Measurements from ENCODE around the gene PELI3. TPM values are rescaled to one million over a fixed set of nuclear protein-coding genes. Genes with fewer than 3 reads are reported as not detected.
"Not testable (repeated sequence)": the region's sequence is repeated elsewhere in the genome, so short reads cannot be mapped to it uniquely, and the experiment has no call there.

PELI3 gene
- total RNA-seq, 4 donors from 2014 or later, result 14.4 to 26.4 (median 20.4) TPM

DNA sequence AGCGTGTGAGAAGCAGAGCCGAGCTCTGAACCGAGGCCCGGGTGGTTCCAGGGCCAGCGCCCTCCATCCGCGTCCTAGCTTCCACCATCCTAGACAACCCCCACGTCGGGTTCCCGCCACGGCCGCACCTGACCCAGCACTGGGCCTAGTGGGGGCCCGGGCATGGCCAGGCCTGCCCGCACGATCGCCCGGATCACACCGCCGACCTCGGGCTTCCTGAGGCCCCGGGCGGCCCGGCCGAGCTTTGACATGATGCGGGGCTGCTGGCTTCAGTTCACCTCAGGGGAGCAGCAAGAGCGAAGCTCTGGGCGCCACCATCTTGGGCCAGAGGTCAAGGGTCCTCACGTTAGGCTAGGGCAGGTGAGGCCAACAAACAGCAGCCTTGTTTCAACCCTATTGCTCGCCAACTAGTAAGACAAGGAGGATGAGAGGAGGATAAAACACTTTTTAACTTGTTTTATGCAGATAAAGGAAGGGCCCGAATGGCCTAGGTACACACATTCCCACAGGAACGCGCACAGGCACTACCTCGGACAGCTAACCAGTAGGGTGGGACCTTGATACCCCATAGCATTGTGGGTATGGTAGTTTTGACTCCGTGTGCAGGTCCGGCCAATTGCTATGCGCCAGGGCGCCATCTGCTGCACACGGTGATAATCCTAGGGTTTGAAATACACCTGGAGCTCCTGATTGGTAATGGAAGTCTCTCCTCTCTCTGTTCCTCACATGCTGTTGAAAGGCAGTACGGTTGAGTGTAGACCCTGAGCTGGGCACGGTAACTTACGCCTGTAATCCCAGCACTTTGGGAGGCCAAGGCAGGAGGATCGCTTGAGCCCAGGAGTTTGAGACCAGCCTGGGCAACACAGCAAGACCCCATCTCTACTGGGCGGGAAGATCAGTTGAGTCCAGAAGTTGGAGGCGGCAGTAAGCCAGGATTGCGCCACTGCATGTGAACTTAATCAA, 27.9 kb upstream of the PELI3 start, which contains the start of gene MRPL11:
TSS of gene MRPL11 (minus strand) at position 345 of the 963 bp plus-strand sequence. CDS start at position 251, 94 bp downstream.
- WGBS, 2 donors, result 14 to 19% methylated on average over 20 to 29 of the region's 45 CpGs
- H3K4me1 ChIP-seq, result peaks cover 0 to 17% (median 6%) of the 10 kb centered on the region in 4 donors
- peak; percentile 78 to 93 for DNase-seq (ENCODE audit: low spot score in 2 of 2)
- H3K36me3 ChIP-seq, result peaks cover 0 to 33% (median 0%) of the 10 kb centered on the region in 3 donors
- H3K4me3 ChIP-seq, result peak within 1 kb of the TSS; percentile 45 to 87 (median 80)
- H3K9me3 ChIP-seq, result peaks cover 0 to 14% (median 0%) of the 10 kb centered on the region in 4 donors
- TF ChIP-seq, protein P1, sequence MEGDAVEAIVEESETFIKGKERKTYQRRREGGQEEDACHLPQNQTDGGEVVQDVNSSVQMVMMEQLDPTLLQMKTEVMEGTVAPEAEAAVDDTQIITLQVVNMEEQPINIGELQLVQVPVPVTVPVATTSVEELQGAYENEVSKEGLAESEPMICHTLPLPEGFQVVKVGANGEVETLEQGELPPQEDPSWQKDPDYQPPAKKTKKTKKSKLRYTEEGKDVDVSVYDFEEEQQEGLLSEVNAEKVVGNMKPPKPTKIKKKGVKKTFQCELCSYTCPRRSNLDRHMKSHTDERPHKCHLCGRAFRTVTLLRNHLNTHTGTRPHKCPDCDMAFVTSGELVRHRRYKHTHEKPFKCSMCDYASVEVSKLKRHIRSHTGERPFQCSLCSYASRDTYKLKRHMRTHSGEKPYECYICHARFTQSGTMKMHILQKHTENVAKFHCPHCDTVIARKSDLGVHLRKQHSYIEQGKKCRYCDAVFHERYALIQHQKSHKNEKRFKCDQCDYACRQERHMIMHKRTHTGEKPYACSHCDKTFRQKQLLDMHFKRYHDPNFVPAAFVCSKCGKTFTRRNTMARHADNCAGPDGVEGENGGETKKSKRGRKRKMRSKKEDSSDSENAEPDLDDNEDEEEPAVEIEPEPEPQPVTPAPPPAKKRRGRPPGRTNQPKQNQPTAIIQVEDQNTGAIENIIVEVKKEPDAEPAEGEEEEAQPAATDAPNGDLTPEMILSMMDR (IDR thresholded peaks at IDR 0.05), result peak; percentile 36 to 80 (median 61)
- TF ChIP-seq EP300 (IDR thresholded peaks at IDR 0.05) (peak in 1 of 2 donors; percentile 84), POLR2A (IDR thresholded peaks at IDR 0.05) (peak in 1 of 2 donors; percentile 24)
- H3K27me3 ChIP-seq, result no peaks in the 10 kb centered on the region
- H3K27ac ChIP-seq, result peak within 1 kb of the TSS; percentile 35 to 91 (median 82)

DNA sequence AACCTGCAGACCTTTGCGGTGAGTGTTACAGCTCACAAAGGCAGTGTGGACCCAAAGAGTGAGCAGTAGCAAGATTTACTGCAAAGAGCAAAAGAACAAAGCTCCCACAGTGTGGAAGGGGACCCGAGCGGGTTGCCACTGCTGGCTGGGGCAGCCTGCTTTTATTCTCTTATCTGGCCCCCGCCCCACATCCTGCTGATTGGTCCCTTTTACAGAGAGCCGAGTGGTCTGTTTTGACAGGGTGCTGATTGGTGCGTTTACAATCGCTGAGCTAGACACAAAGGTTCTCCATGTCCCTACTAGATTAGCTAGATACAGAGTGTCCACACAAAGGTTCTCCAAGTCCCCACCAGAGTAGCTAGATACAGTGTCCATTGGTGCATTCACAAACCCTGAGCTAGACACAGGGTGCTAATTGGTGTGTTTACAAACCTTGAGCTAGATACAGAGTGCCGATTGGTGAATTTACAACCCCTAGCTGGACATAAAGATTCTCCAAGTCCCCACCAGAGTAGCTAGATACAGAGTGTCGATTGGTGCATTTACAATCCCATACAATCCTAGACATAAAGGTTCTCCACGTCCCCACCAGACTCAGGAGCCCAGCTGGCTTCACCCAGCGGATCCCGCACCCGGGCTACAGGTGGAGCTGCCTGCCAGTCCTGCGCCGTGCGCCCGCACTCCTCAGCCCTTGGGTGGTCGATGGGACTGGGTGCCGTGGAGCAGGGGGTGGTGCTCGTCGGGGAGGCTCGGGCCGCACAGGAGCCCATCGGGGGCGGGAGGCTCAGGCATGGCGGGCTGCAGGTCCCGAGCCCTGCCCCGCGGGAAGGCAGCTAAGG, 26.4 kb upstream of the PELI3 start:
- not testable (repeated sequence) for H3K27me3 ChIP-seq; H3K27ac ChIP-seq; H3K4me3 ChIP-seq; DNase-seq (ENCODE audit: low spot score in 2 of 2)
- WGBS, 2 donors, result 82 to 83% methylated on average over 16 to 25 of the region's 29 CpGs
- peaks cover 0 to 17% (median 6%) of the 10 kb centered on the region in 4 donors for H3K4me1 ChIP-seq
- H3K36me3 ChIP-seq, result peaks cover 0 to 18% (median 0%) of the 10 kb centered on the region in 3 donors
- H3K9me3 ChIP-seq, result peaks cover 0 to 18% (median 0%) of the 10 kb centered on the region in 4 donors

DNA sequence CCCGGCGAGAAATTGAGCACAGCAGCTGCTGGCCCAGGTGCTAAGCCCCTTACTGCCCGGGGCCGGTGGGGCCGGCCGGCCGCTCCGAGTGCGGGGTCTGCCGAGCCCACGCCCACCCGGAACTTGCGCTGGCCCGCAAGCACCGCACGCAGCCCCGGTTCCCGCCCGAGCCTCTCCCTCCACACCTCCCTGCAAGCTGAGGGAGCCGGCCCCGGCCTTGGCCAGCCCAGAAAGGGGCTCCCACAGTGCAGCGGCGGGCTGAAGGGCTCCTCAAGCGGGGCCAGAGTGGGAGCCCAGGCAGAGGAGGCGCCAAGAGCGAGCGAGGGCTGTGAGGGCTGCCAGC, 25.8 kb upstream of the PELI3 start:
- not testable (repeated sequence) for H3K27me3 ChIP-seq; H3K4me3 ChIP-seq; DNase-seq (ENCODE audit: low spot score in 2 of 2); H3K27ac ChIP-seq
- Histone ChIP-seq H3K36me3 (peaks cover 0 to 12% (median 0%) of the 10 kb centered on the region in 3 donors), H3K9me3 (peaks cover 0 to 18% (median 0%) of the 10 kb centered on the region in 4 donors), H3K4me1 (peaks cover 0 to 17% (median 6%) of the 10 kb centered on the region in 4 donors)
- WGBS, 2 donors, result 93 to 98% methylated on average over 6 to 27 of the region's 27 CpGs

DNA sequence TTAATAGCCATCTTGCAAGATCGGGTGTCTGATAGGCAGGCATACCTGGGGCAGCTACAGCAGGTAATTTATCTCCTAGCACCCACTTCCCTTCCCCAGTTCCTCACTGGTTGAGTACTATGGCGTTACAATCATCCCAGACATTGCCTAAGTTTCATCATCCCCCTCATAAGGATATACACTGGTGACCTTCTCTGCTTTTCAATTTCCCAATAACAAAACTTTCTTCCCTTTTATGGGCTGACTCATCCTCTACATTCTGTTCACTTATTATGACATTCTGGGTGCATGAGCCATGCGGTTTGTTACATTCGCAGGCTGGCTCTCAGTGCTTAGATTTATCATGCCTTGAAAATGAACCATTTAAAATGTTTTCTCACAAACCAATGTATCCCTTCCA, 23.1 kb upstream of the PELI3 start:
- no peaks in the 10 kb centered on the region for H3K27me3 ChIP-seq
- TF ChIP-seq, protein P1 (IDR thresholded peaks at IDR 0.05), result no peak
- TF ChIP-seq POLR2A (IDR thresholded peaks at IDR 0.05) (no peak), EP300 (IDR thresholded peaks at IDR 0.05) (no peak)
- H3K4me3 ChIP-seq, result no peak overlapping the region
- peaks cover 0 to 18% (median 0%) of the 10 kb centered on the region in 4 donors for H3K9me3 ChIP-seq
- WGBS, 2 donors, result 83 to 89% methylated on average over 4 of the region's 4 CpGs
- H3K27ac ChIP-seq, result no peak overlapping the region
- H3K4me1 ChIP-seq, result no peaks in the 10 kb centered on the region
- no peaks in the 10 kb centered on the region for H3K36me3 ChIP-seq
- no peak for DNase-seq (ENCODE audit: low spot score in 2 of 2)

DNA sequence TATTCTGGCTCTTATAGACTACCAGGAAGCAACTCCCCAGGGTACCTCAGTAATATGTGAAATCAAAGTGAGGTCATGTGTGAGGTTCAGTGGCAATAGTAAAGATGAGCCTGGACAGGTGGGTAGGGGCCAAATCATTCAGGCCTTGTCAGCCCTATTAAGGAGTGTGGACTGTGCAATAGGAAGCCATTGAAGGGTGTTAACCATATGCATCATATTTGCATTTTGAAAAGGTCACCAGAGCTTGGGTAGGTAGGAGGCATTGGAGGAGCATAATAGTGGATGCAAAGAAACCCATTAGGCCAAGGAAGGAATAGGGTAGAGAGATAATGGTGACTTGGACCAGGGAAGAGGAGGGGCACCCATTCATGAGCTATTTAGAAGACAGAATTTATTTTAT, 19.7 kb upstream of the PELI3 start:
- peaks cover 0 to 18% (median 0%) of the 10 kb centered on the region in 4 donors for H3K9me3 ChIP-seq
- TF ChIP-seq, protein P1 (IDR thresholded peaks at IDR 0.05), result no peak
- TF ChIP-seq EP300 (IDR thresholded peaks at IDR 0.05) (no peak), POLR2A (IDR thresholded peaks at IDR 0.05) (no peak)
- H3K36me3 ChIP-seq, result no peaks in the 10 kb centered on the region
- no peaks in the 10 kb centered on the region for H3K27me3 ChIP-seq
- no peaks in the 10 kb centered on the region for H3K4me1 ChIP-seq
- no peak overlapping the region for H3K4me3 ChIP-seq
- DNase-seq (ENCODE audit: low spot score in 2 of 2), result no peak
- H3K27ac ChIP-seq, result no peak overlapping the region
